ENCODE measurements around the gene TUBA3D. TPM values are rescaled to one million over a fixed set of nuclear protein-coding genes. Genes with fewer than 3 reads are reported as not detected.
"Not testable (repeated sequence)": the region's sequence is repeated elsewhere in the genome, so short reads cannot be mapped to it uniquely, and the experiment has no call there.

Gene TUBA3D
- total and polyA plus RNA-seq, 10 of the 15 experiments (the other 5 are each of a cell fraction or from before 2014, with no cell fraction given), result 0.04 to 0.37 (median 0.20) TPM; not detected in 6

GRCh38 chr2:131516011-131516410 is 40.1 kb downstream of the TUBA3D start:
- ChIA-PET CTCF (no interaction called here), RAD21 (ENCODE audit: unreplicated experiment) (no interaction called here), SMC1A (ENCODE audit: uncharacterized antibody, unreplicated experiment) (no interaction called here), POLR2A (no interaction called here)
- no peak overlapping the region for H3K4me3 ChIP-seq
- TF ChIP-seq RCOR1 (conservative IDR thresholded peaks at IDR 0.05; ENCODE audit: low read depth, low read length) (no peak), PBX3 (IDR thresholded peaks at IDR 0.05; ENCODE audit: insufficient replicate concordance, low read depth, low read length) (no peak), POLR2A (IDR thresholded peaks at IDR 0.05; ENCODE audit: low read depth, low read length) (peak; percentile 15; the same call in 1 of the 2 replicates)
- in situ Hi-C loops (cut with MboI), result no loop called here
- intact Hi-C loops (cut with micrococcal nuclease; ENCODE audit: unreplicated experiment), result no loop called here
- FAIRE-seq (no peak), ATAC-seq (no peak), DNase-seq (ENCODE audit: low read depth, low spot score) (no peak)
- WGBS (ENCODE audit: insufficient coverage, insufficient replicate concordance, low lambda C conversion rate, missing lambda C conversion rate), result 97% methylated on average over 10 of the region's 10 CpGs
- H4K20me1 ChIP-seq (ENCODE audit: control insufficient read depth, insufficient read depth), result no peaks in the 10 kb centered on the region
- peaks cover 0 to 21% of the 10 kb centered on the region in 2 experiments; a peak in 3 of 4 replicates for H3K36me3 ChIP-seq (ENCODE audit: control insufficient read depth in 2 of 2, insufficient read depth in 2 of 2, low read length in 1 of 2)
- H3K27me3 ChIP-seq (replicated peaks in 1 of 2; ENCODE audit: control insufficient read depth in 2 of 2, insufficient read depth in 2 of 2, low read length in 1 of 2), result no peaks in the 10 kb centered on the region
- H3K4me1 ChIP-seq (ENCODE audit: control insufficient read depth, insufficient read depth, low read length), result peaks cover 16% of the 10 kb centered on the region
- H3K9ac ChIP-seq (ENCODE audit: control insufficient read depth, insufficient read depth, low read length), result no peak overlapping the region
- H3K9me3 ChIP-seq (replicated peaks; ENCODE audit: control insufficient read depth, insufficient read depth, low read length), result no peaks in the 10 kb centered on the region
- no TSS peak for BruUV-seq (replicated peaks)
- no peak overlapping the region for H3K4me2 ChIP-seq (ENCODE audit: control insufficient read depth, insufficient read depth)
- no peak overlapping the region for H2AFZ ChIP-seq (ENCODE audit: control insufficient read depth, low read depth, low read length)
- no peak overlapping the region for H3K27ac ChIP-seq (ENCODE audit: control insufficient read depth, insufficient read depth)
- H3K79me2 ChIP-seq (ENCODE audit: control insufficient read depth, insufficient read depth, low read length), result no peaks in the 10 kb centered on the region; the same call in 1 of the 2 replicates

GRCh38 chr2:131516621-131517020 is 40.7 kb downstream of the TUBA3D start:
- DNase-seq (ENCODE audit: low read depth, low spot score); RAD21 ChIA-PET (ENCODE audit: unreplicated experiment); in situ Hi-C loops (cut with MboI); H3K4me2 ChIP-seq (ENCODE audit: control insufficient read depth, insufficient read depth); SMC1A ChIA-PET (ENCODE audit: uncharacterized antibody, unreplicated experiment); POLR2A ChIA-PET; H3K9ac ChIP-seq (ENCODE audit: control insufficient read depth, insufficient read depth, low read length); H3K27me3 ChIP-seq (replicated peaks in 1 of 2; ENCODE audit: control insufficient read depth in 2 of 2, insufficient read depth in 2 of 2, low read length in 1 of 2); CTCF ChIA-PET; H3K27ac ChIP-seq (ENCODE audit: control insufficient read depth, insufficient read depth); FAIRE-seq; H3K79me2 ChIP-seq (ENCODE audit: control insufficient read depth, insufficient read depth, low read length); H3K4me3 ChIP-seq; BruUV-seq (replicated peaks); intact Hi-C loops (cut with micrococcal nuclease; ENCODE audit: unreplicated experiment); H2AFZ ChIP-seq (ENCODE audit: control insufficient read depth, low read depth, low read length); H3K9me3 ChIP-seq (replicated peaks; ENCODE audit: control insufficient read depth, insufficient read depth, low read length); H4K20me1 ChIP-seq (ENCODE audit: control insufficient read depth, insufficient read depth): not testable (repeated sequence)
- peaks cover 0 to 21% of the 10 kb centered on the region in 2 experiments; a peak in 3 of 4 replicates for H3K36me3 ChIP-seq (ENCODE audit: control insufficient read depth in 2 of 2, insufficient read depth in 2 of 2, low read length in 1 of 2)
- H3K4me1 ChIP-seq (ENCODE audit: control insufficient read depth, insufficient read depth, low read length), result peaks cover 16% of the 10 kb centered on the region
- ATAC-seq, result peak; percentile 7; the same call in 1 of the 3 replicates
- 90% methylated on average over 11 of the region's 11 CpGs for WGBS (ENCODE audit: insufficient coverage, insufficient replicate concordance, low lambda C conversion rate, missing lambda C conversion rate)
- TF ChIP-seq, protein P1, sequence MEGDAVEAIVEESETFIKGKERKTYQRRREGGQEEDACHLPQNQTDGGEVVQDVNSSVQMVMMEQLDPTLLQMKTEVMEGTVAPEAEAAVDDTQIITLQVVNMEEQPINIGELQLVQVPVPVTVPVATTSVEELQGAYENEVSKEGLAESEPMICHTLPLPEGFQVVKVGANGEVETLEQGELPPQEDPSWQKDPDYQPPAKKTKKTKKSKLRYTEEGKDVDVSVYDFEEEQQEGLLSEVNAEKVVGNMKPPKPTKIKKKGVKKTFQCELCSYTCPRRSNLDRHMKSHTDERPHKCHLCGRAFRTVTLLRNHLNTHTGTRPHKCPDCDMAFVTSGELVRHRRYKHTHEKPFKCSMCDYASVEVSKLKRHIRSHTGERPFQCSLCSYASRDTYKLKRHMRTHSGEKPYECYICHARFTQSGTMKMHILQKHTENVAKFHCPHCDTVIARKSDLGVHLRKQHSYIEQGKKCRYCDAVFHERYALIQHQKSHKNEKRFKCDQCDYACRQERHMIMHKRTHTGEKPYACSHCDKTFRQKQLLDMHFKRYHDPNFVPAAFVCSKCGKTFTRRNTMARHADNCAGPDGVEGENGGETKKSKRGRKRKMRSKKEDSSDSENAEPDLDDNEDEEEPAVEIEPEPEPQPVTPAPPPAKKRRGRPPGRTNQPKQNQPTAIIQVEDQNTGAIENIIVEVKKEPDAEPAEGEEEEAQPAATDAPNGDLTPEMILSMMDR (IDR thresholded peaks at IDR 0.05 in 2 of 3, conservative IDR thresholded peaks at IDR 0.05 in 1 of 3; ENCODE audit: control insufficient read depth in 2 of 3, extremely low read depth in 1 of 3, insufficient read depth in 1 of 3, low read depth in 3 of 3, low read length in 3 of 3), result peak in 2 of 3 experiments; percentile 20 to 35; a peak in 3 of 6 replicates
